ENCODE data around the gene JAM3.

JAM3 gene

GRCh38 chr11:134068829-134069425 is at the start of gene JAM3:
Gene JAM3, plus strand, starts transcription at chr11:134069072. Its CDS starts 12 bp downstream, at chr11:134069084.
- DNase-seq: peak in 55 of 56 donors; percentile 67 to 98 (median 92)

GRCh38 chr11:134019500-134019899 is 49.4 kb upstream of the JAM3 start:
- no peak for DNase-seq

GRCh38 chr11:134020598-134020997 is 48.3 kb upstream of the JAM3 start:
- DNase-seq: peak in 2 of 56 donors; percentile 35 to 59

GRCh38 chr11:134021326-134021725 is 47.5 kb upstream of the JAM3 start:
- DNase-seq: no peak

- DNase-seq: no peak
These were observed 46.1 kb upstream of the JAM3 start for GRCh38 chr11:134022748-134023147.

GRCh38 chr11:134024420-134025081 is 44.3 kb upstream of the JAM3 start:
- peak in 13 of 56 donors; percentile 18 to 73 (median 51) for DNase-seq

GRCh38 chr11:134025082-134025429 is 43.8 kb upstream of the JAM3 start:
- DNase-seq: peak in 45 of 56 donors; percentile 26 to 85 (median 52)

GRCh38 chr11:134026655-134027343 is 42.1 kb upstream of the JAM3 start:
- peak in 19 of 56 donors; percentile 18 to 62 (median 34) for DNase-seq

- DNase-seq: no peak
These were observed 41.2 kb upstream of the JAM3 start for GRCh38 chr11:134027671-134028070.

- DNase-seq: no peak
These were observed 40.4 kb upstream of the JAM3 start for GRCh38 chr11:134028368-134028920.

- DNase-seq: no peak
These were observed 38.0 kb upstream of the JAM3 start for GRCh38 chr11:134030853-134031252.

GRCh38 chr11:134032043-134032442 is 36.8 kb upstream of the JAM3 start:
- peak in 1 of 56 donors; percentile 48 for DNase-seq

GRCh38 chr11:134032501-134033091 is 36.3 kb upstream of the JAM3 start:
- peak in 51 of 56 donors; percentile 20 to 90 (median 71) for DNase-seq

GRCh38 chr11:134033276-134033675 is 35.6 kb upstream of the JAM3 start:
- no peak for DNase-seq

- DNase-seq: peak in 53 of 56 donors; percentile 18 to 88 (median 64)
These were observed 35.0 kb upstream of the JAM3 start for GRCh38 chr11:134033696-134034491.

GRCh38 chr11:134034496-134035381 is 34.1 kb upstream of the JAM3 start:
- peak in 9 of 56 donors; percentile 29 to 48 (median 42) for DNase-seq

GRCh38 chr11:134036492-134037045 is 32.3 kb upstream of the JAM3 start:
- no peak for DNase-seq

GRCh38 chr11:134037046-134037908 is 31.6 kb upstream of the JAM3 start:
- peak in 21 of 56 donors; percentile 12 to 88 (median 44) for DNase-seq

Data from nucleus accumbens (tissue), 56 donors.